Measurements from ENCODE around the gene SAP30L.

Gene SAP30L

DNA sequence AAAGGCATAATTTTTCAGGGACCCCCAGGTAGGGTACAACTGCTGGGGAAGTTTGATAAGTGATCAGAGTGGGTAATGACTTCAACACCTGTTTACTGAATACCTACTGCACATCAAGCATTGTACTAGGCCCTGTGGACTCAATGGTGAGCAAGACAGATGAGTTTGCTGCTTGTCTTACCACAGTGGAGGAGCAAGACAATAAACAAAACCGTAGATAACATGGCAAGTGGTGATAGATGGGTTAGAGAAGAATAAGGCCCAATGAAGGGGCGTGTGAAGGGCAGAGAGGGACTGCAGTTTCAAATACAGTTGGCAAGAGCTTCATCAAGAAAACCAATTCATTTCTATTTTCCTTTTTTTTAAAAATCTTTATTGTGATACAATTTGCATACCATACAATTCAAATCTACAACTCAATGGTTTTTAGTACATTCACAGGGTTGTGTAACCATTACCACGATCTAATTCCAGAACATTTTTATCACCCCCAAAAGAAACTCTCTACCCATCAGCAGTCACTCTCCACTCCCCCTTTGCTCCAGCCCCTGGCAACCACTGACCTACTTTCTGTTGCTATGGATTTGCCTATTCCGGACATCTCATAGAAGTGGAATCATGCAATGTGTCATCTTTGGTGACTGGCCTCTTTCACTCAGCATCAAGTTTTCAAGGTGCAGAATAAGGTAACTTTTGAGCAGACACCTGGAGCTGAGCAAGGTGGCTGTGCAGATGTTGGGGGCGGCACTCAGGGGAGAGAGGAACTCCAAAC is 64.2 kb downstream of the SAP30L start:
- no peak for DNase-seq (ENCODE audit: low spot score)
